Activated CD8-positive, alpha-beta memory T cell treated with anti-CD3 and anti-CD28 coated beads for 4 hours (primary cell): ENCODE results near the gene KICS2.
"Not testable (repeated sequence)": the region's sequence is repeated elsewhere in the genome, so short reads cannot be mapped to it uniquely, and the experiment has no call there.

Experiments
- DNase-seq, 2 donors: peaks; one replicate each; pipeline ENCODE4 v3.0.0-alpha.2; 2020; ENCODE audit warnings: low read depth in 2 of 2

KICS2 gene

DNA sequence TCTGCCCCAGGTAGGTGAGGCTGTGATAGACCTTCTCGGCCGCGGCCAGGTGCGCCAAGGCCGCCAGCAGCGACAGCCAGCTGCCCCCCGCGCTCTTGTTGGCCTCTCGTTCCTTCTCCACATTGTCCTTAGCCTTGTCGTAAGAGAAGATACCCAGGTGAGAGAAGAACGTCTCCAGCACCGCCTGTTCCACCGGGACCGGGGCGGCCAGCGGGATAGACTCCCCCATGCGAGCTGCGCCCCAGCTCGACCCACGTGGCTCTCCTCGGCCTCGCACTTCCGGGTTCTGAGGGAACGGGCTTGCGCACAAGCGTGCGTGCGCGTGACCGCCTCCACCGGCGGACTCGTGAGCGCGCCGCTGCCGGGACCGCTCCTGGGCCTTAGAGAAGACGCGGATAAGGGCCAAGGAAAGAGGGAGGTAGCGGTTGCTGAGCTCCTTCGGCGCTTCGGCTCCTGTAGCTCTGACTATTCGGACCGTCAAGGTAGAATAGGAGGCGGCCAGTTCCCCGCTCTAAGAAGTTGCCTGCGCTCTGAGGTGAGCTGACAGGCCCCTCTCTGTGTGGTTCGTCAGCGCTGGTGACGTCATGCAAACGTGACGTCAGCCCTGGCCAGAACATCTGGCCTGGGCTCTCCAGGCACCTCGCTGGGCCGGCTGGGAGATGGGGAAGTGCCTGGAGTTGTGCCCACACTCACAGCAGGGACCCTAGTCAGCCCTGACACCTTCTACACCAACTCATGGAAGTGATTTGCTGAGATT lies at the start of gene KICS2:
Gene KICS2, minus strand, starts transcription at position 288 of the 757 bp plus-strand sequence. Its CDS starts 59 bp downstream, at position 229.
- peak; percentile 85 to 87 for DNase-seq

DNA sequence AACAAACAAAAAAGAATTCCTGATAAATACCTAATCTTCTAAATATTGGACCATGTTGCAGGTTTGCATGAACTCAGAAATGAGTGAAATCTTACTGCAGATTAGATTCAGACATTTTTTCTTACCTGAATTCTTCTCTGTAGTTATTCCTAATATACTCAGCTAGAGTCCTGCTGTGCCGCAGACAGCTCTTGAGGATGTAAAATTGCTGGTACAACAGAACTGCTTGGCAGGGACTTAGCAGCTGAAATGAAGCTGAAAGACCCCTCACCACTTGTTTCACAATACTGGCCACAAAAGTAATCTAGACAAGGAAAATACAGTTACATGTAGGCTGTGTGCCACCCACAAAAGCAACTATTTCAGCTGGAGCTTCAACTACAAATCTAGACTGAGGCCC lies 48.3 kb upstream of the KICS2 start:
- DNase-seq = no peak

DNA sequence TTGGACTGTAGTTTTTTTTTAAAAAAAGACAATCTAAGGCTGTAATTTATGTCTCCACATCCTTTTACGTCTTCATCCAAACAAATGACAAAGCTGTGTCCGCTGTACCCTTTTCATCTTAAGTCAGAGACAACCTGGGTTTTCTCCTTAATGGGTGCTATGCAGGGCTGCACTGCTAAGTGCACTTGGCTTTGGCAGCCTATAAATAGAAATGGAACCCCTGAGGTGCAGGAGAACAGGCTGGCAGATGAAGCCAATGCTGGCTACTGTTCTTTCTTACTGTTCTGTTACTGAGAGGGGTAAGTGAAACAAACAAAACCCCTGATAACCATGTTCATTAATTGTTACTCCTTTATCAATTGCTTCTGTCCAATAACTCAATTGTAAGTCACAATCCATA lies 47.1 kb upstream of the KICS2 start:
- no peak for DNase-seq

DNA sequence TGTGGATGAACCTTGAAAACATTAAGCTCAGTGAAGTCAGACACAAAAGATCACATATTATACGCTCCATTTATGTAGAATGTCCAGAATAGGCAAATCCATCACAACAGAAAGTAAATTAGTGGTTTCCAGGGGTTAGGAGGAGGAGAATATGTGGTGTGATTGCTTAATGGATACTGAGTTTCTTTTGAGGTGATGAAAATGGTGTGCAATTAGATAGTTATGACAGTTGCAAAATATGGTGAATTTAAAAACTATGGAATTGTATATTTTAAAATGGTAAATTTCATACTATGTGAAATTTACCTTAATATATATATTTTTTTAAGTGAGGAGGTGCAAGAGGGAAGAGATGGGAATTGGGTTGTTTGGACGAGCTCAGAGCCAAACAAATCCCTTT lies 46.3 kb upstream of the KICS2 start:
- DNase-seq = no peak

DNA sequence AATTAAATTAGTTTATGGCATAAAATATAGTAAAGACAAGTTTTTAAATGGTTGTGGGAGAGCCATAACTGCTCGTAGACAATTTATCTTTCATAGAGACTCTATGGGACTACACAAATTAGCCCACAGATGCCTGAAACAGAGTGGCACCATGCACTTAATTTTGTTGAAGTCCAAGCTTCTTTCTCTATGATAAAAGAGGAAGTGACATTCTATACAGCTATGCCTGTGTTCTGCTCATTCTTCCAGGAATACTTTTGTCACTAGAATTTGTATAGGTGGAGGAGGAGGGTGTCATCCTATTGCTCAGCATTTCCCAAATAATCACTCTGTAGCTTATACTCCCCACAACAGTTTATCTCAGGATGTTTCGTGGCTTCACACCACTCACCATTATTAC lies 43.7 kb upstream of the KICS2 start:
- no peak for DNase-seq

DNA sequence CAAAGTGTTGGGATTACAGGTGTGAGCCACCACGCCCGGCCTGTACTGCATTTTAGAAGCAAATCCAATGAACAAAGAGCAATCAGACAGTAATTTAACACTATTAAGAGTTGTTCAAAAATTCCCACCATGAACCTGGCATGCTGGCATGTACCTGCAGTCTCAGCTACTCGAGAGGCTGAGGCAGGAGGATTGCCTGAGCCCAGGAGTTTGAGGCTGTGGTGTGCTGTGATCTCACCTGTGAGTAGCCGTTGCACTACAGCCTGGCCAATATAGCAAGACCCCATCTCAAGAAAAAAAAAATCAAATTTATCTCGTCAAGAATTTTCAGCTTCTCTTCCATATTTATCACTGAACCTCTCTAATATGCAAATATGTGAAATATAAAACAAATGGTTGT lies 39.7 kb upstream of the KICS2 start:
- no peak for DNase-seq

DNA sequence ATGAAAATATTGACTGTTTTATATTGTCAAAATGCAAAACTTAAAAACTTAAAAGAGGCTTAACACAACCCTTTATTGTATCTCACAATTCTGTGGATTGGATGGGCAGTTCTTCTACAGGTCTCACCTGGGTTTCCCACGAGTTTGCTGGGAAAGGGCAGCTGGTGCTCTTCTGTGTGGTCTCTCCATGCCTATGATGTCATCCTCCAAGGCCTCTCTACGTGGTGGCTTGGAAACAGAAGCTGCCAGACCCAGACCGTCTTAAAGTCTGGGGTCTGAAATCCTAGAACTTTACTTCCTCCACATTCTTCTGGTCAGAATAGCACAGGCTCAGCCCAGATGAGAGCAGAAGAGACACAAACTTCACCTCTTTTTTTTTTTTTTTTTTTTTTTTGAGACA lies 36.5 kb upstream of the KICS2 start:
- no peak for DNase-seq

DNA sequence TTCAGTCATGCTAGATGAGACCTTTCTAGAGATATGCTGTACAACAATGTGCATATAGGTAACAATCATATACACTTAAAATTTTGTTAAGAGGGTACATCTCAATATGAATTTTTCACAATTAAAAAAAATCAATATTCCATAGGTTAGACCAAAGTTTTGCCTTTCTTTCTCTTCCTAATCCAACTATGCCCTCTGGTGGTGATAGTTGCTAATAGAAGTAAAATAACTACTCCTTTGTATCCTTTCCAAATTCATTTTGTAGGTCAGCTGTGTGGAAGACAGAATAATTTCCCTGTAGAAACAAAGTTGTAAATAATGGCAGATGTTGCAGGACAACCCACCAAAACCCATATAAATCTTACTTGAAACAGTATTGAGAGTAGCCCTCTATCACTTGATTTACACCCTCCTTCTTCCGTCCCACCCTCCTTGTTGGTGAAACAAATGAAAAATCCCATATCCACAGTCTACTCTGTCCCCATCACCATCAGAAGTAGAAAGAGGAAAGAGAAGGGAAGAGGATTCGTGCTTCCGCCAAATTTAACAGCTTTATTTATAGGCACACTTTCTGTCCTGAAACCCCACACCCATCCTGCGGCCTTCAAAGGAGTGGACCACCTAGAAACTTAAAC lies 34.2 kb upstream of the KICS2 start:
- no peak for DNase-seq

DNA sequence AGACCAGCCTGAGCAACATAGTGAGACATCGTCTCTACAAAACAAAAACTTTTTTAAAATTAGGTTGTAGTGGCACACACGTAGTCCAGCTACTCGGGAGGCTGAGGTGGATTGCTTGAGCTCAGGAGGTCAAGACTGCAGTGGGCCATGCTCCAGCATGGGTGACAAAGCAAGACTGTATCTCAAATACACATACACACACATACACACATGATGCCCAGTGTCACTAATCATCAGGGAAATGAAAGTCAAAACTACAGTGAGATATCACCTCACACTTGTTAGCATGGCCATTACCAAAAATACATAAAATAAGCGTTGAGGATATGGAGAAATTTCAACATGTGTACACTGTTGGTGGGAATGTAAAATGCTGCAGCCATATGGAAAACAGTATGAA lies 33.2 kb upstream of the KICS2 start:
- no peak for DNase-seq

DNA sequence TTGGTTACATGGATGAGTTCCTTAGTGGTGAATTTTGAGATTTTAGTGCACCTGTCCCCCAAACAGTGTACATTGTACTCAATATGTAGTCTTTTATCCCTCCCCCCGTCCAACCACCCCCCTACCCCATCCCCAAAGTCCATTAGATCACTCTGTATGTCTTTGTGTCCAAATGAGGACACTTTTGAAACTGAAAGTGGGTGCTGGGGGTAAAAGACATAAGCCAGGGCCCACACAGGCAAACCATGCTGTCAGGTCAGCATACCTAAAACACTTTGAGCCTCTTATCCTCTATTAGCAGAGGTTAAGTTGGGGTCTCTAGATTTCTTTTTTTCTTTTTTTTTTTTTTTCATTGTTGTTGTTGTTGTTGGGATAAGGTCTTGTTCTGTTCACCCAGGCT lies 31.3 kb upstream of the KICS2 start:
- no peak for DNase-seq

DNA sequence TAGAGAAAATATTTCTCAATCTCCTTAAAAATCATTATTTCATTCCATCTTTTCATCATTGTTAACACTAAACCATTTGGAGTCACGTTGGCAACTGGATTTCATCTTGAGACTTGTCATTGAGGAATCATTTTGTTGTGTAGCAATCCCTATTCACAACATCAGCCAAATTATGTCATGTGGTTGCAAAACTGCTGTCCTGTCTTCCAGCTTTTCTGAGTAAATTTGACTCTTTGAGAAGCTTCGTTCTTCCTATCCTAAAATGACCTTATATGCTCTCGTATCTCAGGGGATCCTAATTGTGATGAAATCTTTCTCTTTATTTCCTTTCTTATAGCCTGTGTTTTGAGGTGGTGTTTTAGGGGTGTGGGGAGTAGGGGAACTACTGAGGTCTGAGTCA lies 30.6 kb upstream of the KICS2 start:
- no peak for DNase-seq

DNA sequence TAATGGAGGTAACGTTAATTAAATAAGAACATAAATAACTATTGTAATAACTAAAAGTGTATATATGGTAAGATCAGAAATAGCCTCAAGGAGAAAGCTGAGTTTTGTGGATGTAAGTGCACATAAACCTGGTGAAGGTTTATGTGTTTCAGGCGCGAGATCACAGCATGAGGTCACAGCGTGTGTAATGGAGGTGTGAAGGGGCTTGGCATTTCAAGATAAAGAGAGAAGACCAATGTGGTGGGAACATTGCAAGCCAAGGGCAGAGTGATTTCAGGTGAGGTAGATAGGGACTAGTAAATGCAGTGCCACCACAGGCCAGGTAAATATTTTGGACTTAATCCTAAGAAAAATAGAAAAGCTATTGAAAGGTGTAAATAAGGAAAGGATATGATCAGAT lies 21.7 kb upstream of the KICS2 start:
- no peak for DNase-seq

DNA sequence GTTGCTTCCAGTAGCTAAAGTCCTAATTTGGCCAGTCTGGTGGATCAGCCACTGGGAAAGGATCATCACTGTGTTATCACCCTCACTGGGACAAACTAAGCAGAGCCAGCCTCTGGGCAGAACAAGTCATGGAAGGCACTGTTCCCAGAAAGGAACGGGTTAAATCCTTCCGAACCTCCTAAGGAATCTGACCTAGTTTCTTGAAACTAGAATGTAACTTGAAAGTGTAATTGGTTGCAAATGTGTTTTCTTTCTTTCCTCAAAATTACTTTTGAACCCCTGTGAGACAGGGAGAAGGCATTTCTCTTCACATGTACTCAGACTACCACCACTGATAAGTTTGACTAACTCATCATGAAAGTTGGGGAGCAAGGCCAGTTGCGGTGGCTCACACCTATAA lies 18.7 kb upstream of the KICS2 start:
- no peak for DNase-seq

DNA sequence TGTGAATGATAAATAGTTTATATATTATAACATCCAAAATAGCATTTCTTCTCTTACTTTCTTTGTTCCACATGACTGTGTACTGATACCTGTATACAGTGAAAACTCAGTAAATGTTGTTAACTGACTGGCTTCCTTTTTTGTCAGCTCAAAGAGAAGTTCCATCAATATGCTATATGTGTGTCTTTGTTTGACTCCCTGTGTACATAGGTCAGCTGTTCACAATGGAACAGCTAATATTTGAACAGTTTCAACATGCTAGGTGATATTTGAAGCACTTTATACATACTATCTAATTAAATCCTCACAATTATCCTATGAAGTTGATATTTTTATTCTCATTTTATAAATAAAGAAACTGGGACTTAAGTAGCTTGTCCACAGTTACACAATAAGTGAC lies 15.3 kb upstream of the KICS2 start:
- no peak for DNase-seq

DNA sequence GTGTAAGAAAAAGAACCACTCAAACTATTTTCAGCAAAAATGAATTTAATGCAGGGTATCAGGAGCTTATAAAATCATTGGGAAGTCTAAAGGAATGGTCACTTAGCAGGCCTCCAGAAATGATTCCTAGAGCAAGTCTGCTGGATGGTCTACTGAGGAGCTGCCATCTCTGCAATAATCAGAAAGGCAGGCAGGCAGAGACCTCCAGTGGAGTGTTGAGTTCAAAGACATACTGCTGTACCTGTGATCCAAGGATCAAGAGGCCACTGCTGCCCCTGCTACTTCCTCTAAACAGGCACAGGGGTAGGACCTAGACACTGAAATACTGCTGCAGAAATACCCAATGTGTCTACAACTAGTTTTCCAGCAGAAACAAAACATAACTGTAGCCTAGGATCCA lies 14.5 kb upstream of the KICS2 start:
- no peak for DNase-seq

DNA sequence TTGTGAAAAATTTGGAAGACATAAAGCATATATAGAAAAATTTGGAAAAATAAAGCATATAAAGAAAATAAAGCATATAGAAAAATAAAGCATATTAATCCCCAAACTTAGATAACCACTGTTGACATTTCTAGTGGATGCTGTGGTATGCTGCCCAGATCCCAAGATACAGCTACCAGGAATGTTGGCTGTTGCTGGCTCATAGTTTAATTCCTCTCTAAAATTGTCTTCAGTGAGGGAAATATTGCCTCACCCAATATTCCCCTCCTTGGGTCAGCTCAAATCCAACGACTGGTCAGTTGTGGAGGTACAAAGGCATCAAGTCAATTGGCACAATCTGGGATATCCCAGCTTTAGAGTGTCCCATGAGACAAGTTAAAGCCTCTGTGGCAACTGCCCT lies 10.1 kb upstream of the KICS2 start:
- no peak for DNase-seq

DNA sequence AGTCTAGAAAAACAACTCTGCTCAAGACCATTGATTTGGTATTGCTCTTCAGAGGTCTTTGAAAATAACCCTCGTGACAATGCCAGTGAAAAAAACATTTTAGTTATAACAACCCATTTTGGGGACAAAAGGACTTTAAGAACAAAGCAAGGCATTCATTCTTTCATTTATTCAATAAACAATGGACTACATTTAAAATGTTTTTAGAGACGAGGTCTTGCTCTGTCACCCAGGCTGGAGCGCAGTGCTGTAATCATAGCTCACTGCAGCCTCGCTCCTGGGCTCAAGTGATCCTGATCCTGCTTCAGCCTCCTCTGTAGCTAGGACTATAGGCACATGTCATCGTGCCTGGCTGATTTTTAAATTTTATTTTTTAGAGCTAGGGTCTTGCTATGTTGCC lies 7.7 kb upstream of the KICS2 start:
- no peak for DNase-seq

DNA sequence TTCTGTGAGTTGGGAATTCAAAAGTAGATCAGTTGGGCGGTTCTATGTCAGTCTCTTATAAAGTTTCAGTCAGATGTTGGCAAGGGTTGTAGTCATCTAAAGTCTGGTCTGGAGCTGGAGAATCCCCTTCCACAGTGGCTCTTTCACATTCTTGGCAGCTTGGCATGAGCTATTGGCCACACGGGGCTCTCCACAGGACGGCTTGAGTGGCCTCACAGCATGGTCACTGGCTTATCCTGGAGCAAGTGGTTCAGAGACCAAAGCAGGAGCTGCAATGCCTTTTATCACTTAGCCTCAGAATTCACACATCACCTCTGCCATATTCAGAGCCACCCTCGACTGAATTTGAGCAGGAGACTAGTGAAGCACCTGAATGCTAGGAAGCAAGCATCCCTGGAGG lies 7.1 kb upstream of the KICS2 start:
- no peak for DNase-seq

DNA sequence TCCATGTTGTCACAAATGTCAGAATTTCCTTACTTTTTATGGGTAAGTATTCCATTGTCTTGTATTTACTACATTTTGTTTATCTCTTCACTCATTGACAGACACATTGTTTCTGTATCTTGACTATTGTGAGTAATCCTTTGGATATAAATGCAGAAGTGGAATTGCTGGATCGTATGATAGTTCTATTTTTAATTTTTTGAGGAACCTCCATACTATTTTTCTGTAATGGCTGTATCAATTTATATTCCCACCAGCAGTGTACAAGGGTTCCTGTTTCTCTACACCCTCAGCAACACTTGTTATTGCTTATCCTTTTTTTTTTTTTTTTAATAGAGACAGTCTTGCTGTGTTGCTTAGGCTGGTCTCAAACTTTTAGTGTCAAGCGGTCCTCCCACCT lies 3.5 kb upstream of the KICS2 start:
- DNase-seq = no peak

DNA sequence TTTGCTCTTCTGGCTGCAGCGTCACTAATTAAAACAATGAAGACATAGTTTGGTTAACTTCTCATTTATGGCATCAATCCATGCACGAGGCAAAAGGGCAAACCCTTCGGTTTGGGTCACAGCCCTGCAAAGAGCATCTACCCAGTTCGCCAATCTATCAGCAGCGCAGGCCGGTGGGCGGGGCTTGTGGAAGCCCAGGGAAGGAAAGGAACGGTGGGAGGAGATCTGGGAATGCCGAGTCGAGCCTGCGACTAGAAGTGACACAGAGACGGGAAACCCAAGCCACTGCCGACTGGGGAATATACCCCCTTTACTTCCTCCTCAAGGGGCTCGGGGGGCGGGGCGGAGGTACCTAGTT lies 466 bp downstream of the KICS2 start:
- DNase-seq = no peak

DNA sequence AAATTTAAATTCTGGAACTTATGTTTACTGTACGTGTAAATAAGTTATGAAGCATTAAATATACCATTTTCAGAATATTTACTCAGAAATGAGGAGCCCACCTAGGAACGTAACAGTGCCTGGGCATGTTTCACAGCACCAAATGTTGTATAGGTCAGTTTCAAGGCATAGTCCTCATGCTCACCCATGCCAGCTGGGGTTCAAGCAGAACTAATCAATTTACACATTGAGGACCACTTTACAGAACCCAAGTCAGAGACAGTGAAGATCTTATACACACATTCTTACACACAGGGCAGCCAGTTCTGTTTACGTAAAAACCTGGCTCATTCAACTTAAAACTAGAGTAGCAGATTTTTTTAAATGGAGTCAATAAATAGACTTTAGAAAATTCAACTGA lies 2.0 kb downstream of the KICS2 start:
- DNase-seq = no peak

DNA sequence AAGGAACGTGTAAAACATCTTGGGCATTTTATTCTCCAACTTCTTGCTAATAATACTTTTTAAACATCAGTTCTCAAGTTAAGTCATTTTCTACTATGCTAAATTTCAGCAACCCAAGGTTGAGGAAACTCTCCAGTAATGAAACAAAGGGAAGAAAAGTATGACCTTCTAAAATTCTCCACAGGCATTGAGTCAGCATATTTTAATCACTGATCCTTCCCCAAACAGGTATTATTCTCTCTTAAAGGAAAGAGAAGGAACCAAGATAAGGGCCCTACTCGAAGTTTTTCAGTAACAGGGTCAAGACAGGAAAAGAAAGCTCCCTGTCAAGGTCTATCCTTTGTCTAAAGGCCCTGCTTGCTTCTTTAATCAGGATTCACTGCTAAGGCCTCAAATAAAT lies 3.0 kb downstream of the KICS2 start:
- DNase-seq = no peak

DNA sequence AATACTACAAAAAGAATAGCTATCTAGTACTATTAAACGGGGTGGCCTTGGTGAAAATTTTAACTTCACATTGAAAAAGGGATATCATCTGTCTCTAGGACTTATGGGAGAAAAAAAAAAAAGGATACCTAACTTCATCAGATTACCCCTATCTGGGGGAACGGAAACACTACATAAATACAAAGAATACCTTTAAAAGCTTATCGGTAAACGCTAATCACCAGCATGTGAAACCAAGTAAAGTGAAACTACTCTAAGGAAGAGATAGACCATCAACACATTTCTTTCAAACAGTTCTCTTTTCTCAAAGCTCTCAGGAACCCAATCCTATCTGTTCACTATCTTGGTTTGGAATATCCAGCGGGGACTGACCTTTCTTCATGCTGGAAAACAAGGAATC lies 3.5 kb downstream of the KICS2 start:
- no peak for DNase-seq

DNA sequence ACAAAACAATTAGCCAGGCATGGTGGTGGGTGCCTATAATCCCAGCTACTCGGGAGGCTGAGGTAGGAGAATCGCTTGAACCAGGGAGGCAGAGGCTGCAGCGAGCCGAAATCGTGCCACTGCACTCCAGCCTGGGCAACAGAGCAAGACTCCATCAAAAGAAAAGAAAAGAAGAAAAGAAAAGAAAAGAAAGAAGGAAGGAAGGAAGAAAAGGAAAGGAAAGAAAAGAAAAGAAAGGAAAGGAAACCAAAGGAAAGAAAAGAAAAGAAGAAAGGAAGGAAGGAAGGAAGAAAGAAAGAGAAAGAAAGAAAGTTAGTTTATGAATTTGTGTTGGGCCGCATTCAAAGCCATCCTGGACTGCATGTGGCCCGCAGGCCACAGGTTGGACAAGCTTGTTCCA lies 4.5 kb downstream of the KICS2 start:
- not testable (repeated sequence) for DNase-seq
